GM21717 (cell line): ENCODE results near the gene DHRSX.
A peak's percentile ranks its signal among the peaks of the same experiment; 100 is the strongest.
"Not testable (repeated sequence)": the region's sequence is repeated elsewhere in the genome, so short reads cannot be mapped to it uniquely, and the experiment has no call there.

Experiments
- ATAC-seq: cut with Tn5 transposase; IDR thresholded peaks from one replicate; pipeline ENCODE4 v1.9.1; 2021; ENCODE audit warnings: mild to moderate bottlenecking, moderate library complexity; ENCODE audit not compliant: unreplicated experiment

The DHRSX gene

GRCh38 chrX:2500091-2500802 lies 529 bp downstream of the DHRSX start:
- ATAC-seq = peak; percentile 58

- ATAC-seq = no peak
Observed at GRCh38 chrX:2499507-2499906, 1.3 kb downstream of the DHRSX start.

DNA sequence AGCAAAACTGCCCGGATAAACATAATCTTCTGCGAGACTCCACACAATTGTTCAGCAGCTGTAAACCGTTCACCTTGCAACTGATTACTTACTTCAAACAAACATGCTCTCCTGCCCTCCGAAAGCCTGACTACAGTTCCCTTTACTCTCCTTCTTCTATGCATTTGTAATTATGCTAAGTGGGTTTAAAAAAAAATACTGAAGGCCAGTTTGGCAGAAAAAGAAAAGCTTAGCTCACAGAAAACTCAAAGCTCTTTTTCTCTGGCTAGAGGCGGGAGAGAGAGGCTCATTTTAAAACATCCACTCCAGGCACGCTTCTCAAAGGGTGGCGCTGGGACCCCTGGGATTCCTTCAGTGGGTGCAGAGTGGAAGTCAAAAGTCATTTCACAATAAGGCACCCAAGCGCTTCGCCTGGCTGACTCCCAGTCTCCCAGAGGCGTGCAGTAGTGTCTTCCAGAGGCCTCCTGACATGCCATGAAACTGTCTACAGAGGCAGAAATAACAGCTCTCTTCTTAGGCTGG lies 1.9 kb downstream of the DHRSX start:
- ATAC-seq = no peak

DNA sequence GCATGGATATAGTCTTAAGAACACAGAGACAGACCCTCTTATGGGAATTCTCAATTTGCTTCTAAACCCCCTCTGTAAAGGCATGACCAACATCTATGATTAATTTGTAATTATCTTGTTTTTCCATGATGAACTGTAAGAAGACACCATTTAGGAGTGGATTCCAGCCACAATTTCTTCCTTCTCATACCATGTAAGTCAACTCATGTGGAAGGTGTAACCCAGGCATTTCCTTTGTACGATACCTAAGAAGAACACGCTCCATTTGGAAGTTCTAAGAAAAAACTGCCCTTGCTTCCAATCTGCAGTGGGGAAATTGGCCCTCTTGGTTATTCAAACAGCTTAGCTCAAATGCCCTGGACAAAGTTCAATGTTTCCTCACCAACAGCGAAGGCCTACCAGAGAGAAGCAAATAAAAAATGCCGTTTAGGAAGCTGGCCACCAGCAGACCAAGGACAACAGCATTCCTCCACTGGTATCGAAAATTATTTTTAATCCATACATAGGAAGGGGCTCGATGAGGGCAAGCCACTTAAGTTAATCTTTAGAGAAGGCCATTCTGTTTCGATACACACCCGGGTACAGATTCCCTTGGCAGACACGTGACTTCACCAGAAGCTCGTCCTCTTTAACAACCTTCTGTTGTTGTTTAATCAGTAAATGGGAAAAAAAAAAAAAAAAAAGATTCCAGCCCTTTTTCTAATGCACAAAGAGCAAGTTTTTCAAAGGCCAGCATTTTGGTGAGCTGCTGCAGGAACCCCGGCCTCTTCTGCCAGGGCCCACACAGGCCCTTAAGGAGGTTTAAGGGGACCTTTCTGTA lies 2.6 kb downstream of the DHRSX start:
- no peak for ATAC-seq

DNA sequence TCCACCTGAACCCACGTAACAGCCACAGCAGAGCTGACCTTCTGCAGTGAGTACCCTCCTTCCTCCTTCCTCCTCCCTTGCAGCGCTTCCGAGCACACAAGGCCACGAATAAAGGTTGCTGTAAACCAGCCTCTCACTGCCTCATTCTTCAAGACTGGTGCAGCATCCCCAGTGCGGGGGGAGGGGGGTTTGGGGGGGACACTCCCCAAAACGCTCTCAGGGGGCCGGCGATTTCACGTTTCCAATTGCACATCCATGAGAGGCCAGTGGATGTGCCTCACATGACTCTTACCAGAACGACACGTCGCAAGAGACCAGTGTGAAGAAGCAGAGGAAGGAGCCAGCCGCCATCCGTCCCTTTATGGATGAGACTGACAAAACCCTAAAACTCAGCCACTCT lies 5.2 kb downstream of the DHRSX start:
- no peak for ATAC-seq

DNA sequence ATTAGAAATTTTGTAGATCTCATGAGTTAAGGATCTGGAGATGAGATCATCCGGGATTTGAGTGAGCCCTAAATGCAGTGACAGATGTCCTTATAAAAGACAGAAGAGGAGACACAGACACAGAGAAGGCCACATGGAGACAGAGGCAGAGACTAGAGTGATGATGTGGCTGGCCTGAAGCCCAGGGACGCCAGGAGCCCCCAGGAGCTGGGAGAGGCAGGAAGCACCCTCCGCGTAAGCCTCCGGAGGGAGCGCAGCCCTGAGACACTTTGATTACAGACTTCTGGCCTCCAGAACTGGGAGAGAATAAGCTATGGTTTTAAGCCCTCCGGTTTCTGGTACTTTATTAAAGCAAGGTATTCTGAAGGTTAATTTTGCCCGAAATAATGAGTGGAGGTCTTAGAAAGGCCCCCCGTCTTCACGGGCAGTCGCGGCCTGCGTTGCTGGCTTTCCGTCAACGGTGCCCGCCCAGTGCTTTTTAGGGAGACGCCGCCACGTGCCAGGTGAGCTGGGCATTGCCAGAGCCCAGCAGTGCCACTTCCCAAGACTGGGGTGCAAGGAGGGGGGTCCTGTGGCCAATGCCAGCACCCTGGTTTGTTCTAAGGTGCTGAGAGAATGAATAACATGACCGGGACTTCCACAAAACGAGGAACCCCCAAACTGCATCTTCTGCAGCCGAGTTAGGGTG lies 8.1 kb downstream of the DHRSX start:
- no peak for ATAC-seq

DNA sequence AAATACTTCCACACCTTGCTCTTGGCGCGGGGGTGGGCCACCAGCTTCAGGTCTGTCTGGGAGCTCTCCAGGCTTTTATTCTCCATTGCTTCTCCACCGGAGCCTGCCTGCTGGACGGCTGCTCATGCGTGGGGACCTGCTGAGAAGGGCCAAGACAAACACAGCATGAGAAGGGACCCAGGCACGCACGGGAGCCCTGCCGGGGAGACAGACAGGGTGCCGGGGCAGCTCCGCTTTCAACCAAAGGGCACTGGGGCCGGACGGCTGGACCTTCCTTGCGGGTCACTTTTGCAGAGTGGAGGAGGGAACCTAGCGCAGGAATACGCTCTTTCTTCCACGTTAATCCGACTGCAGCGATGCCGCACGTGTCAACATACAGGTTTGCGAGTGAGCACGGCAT lies 10.1 kb downstream of the DHRSX start:
- no peak for ATAC-seq

GRCh38 chrX:2489446-2490445 lies 11.0 kb downstream of the DHRSX start:
- no peak for ATAC-seq

DNA sequence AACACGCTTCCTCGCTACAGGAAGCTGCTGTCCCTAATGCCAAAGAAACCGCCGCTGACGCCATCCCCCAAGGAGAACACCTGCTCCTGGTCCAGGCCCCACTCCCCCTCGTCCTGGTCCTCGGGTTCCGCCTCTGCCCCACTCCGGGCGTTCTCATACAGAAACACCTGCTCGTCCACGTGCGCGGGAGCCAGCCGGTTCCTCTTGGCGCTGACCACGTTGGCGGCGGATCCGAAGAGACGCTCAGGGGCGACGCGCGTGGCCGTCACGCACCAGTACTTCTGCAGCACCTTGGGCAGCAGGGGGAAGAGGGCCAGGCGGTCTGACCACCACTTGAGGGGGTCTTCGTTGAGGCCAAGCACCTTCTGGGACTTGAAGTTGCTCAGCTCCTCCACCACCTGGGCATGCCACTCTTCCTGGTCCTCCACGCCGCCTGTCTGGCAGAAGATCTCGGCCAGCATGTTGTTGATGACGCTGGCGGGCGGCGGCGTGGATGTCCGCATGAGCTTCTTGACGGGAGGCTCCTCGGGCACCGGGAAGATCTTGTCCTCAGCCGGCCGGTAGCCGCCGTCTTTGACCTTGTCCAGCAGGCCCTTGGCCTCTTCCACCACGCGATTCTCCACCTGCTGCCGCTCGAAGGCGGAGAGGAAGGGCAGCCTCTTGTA lies 12.0 kb downstream of the DHRSX start:
- ATAC-seq = no peak

GRCh38 chrX:2487366-2487765 lies 13.4 kb downstream of the DHRSX start:
- no peak for ATAC-seq

DNA sequence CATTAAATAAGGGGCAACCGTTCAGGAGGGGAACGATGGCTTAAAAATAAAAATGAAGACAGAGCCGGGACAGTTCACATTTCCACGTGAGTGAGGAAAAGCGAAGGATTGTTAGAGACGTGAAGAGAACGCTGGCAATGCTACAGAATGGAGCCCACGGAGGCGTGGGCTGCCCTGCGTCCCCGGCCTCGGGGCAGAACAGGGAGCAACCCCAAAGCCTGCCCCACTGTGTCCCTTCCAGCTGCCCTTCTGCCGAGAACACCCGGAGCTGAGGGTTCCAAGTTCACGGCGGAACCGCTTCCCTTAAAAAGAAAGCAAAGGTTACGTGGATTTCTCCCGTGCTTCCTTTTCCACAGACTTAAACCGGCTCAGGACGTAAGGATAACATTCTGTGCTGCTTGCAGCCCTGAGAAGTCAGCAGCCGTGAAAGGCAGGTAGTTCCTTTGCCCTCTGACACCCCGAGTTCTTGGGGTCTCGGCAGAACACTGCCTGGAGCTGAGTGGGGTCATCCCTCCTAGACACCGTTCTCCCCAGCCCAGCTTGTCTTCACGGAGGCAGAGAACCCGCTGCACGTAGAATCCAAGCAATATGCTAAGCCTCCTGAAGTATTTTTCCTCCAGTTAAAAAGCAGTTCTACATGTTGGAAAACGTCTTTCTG lies 14.2 kb downstream of the DHRSX start:
- ATAC-seq = no peak

- ATAC-seq = no peak
Observed at GRCh38 chrX:2485789-2486345, 14.9 kb downstream of the DHRSX start.

DNA sequence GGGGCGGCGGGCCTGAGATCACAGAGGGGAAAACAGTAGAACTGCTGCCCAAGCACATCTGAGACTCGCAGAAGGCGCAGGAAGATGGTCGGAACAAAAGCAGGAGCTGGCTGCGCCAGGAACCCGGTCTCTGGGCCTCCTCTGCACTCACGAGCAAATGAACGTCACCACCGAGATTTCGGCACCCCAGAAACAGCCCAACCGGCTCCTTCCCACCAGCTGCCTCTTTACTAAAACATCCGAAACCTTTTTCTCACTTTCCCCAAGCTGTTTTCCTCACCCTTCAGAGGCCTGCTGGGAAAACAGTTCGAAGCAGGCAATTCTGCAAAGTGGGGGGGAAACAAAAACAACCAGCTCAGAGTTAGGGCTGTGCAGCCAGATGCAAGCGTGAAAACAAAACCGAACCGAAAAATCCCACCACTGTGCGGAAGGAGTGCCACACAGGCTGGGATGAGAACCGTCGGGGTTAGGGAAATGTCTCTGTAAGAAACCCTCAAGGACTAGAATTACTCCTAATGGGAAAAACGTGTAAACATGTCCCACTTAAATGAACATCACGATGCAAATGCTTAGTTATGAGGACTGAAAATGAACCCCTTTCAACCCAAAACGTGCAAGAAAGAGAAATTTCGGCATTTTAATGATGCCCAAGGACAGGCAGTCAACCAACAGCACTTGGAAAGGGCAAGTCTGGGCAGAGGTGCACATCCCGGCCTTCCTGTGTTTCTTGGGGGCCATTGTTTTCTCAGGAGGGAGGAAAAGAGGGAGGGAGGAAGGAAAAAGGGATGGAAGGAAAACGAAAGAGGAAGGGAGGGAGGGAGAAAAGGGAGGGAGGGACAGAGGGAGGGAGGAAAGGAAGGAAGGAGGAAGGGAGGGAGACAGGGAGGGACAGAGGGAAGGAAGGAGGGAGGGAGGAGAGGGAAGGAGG lies 15.8 kb downstream of the DHRSX start:
- ATAC-seq = no peak

DNA sequence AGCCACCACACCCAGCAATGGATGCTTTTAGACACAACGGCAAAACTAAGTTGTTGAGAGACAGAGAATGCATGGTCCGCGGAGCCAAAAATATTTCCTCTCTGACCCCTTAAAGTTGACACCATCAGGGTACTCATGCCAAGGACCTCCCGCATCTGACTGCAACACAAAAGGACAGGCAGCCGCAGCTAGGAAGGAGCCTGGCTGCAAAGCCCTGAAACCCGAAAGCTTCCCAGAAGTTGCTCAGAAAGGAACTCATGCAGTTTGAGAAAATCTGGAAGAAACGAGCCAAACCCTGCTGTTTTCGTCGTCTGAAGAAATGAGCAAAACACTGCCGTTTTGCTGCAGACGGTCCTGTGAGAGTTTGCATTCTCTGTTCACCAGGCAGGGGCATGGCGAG lies 16.5 kb downstream of the DHRSX start:
- no peak for ATAC-seq

DNA sequence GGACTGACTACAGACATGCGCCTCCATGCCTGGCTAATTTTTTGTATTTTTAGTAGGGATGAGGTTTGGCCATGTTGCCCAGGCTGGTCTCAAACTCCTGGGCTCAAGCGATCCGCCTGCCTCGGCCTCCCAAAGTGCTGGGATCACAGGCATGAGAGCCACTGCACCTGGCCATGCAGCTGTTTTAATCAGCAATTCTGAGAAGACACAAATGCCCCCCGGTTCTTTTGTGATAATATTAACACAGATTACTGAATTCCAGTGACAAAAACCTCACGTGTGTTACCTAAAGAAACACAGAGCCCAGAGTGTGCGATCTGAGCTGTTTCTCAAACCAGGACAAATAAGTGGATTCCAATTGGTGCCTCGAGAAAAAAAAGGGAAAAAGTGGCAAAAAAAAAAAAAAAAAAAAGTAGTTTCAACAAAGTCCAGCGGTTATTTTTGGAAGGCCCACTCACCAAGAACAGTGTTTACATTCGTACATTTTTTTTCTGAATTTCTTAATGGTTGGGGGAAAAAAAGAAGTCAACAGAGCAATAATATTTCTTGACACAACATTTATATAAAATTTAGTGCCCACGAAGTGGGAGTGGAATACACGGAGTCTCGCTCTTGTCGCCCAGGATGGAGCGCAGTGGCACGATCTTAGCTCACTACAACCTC lies 17.2 kb downstream of the DHRSX start:
- no peak for ATAC-seq

- not testable (repeated sequence) for ATAC-seq
Observed at GRCh38 chrX:2481597-2481996, 19.2 kb downstream of the DHRSX start.

- ATAC-seq = not testable (repeated sequence)
Observed at GRCh38 chrX:2479982-2480381, 20.8 kb downstream of the DHRSX start.
